ENCODE results near the gene RHOT2. TPM values are rescaled to one million over a fixed set of nuclear protein-coding genes. Genes with fewer than 3 reads are reported as not detected.
A peak's percentile ranks its signal among the peaks of the same experiment; 100 is the strongest.

Gene RHOT2
- total RNA-seq, 1 experiment from 2014 or later, result 66.2 TPM

DNA sequence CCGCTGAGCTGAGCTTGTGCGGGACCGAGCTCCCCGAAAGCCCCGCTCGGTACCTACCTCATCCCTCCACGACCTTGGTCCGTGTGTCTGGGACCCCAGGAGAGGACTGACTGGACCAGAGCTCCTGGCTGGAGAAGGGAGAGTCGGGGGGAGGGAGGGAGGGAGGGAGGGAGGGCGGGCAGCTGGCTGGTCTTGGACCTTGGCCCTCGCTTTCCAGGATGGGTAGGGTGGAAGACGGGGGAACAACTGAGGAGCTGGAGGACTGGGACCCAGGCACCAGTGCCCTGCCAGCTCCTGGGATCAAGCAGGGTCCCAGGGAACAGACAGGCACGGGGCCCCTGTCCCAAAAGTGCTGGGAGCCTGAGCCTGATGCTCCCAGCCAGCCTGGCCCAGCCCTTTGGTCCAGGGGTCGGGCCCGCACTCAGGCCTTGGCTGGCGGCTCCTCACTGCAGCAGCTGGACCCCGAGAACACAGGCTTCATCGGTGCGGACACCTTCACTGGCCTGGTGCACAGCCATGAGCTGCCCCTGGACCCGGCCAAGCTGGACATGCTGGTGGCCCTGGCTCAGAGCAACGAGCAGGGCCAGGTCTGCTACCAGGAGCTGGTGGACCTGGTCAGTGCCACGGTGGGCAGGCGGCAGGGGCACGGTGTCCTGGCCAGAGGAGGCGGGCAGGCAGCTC lies 8.1 kb downstream of the RHOT2 start:
- H3K9me3 ChIP-seq (replicated peaks), result no peaks in the 10 kb centered on the region
- H3K27me3 ChIP-seq, result no peaks in the 10 kb centered on the region
- DNase-seq, result no peak
- H3K4me1 ChIP-seq, result peaks cover 10% of the 10 kb centered on the region; the same call in 1 of the 2 replicates
- no peak overlapping the region for H3K27ac ChIP-seq
- H3K4me3 ChIP-seq, result no peak overlapping the region
- H3K36me3 ChIP-seq, result peaks cover 27% of the 10 kb centered on the region

DNA sequence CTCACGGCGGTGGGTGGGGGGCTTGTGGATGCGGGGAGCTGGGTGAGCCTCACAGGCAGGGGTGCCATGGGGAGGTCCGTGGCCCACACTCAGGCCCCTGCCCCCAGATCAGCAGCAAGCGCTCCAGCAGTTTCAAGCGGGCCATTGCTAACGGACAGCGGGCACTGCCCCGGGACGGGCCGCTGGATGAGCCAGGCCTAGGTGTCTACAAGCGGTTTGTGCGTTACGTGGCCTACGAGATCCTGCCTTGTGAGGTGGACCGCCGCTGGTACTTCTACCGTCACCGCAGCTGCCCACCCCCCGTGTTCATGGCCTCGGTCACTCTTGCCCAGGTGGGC lies 8.6 kb downstream of the RHOT2 start:
- peaks cover 13% of the 10 kb centered on the region for H3K4me1 ChIP-seq
- no peak overlapping the region for H3K27ac ChIP-seq
- no peak overlapping the region for H3K4me3 ChIP-seq
- peaks cover 28% of the 10 kb centered on the region for H3K36me3 ChIP-seq
- H3K27me3 ChIP-seq, result no peaks in the 10 kb centered on the region
- H3K9me3 ChIP-seq (replicated peaks), result no peaks in the 10 kb centered on the region
- DNase-seq, result no peak

DNA sequence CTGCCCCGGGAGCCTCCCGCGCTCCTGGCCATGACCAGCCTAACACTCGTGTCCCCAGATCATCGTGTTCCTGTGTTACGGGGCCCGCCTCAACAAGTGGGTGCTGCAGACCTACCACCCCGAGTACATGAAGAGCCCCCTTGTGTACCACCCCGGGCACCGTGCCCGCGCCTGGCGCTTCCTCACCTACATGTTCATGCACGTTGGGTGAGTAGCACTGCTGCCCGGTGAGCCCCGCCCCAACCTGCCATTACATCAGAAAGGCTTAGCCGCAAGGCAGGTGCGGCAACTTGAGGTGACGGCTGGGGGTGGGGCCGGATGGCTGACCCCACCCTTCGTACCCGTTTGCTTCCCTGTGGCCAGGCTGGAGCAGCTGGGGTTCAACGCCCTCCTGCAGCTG lies 9.0 kb downstream of the RHOT2 start:
- Histone ChIP-seq H3K27ac (no peak overlapping the region), H3K27me3 (no peaks in the 10 kb centered on the region), H3K9me3 (replicated peaks) (no peaks in the 10 kb centered on the region), H3K4me3 (no peak overlapping the region), H3K4me1 (peaks cover 17% of the 10 kb centered on the region), H3K36me3 (peaks cover 29% of the 10 kb centered on the region)
- DNase-seq, result no peak

DNA sequence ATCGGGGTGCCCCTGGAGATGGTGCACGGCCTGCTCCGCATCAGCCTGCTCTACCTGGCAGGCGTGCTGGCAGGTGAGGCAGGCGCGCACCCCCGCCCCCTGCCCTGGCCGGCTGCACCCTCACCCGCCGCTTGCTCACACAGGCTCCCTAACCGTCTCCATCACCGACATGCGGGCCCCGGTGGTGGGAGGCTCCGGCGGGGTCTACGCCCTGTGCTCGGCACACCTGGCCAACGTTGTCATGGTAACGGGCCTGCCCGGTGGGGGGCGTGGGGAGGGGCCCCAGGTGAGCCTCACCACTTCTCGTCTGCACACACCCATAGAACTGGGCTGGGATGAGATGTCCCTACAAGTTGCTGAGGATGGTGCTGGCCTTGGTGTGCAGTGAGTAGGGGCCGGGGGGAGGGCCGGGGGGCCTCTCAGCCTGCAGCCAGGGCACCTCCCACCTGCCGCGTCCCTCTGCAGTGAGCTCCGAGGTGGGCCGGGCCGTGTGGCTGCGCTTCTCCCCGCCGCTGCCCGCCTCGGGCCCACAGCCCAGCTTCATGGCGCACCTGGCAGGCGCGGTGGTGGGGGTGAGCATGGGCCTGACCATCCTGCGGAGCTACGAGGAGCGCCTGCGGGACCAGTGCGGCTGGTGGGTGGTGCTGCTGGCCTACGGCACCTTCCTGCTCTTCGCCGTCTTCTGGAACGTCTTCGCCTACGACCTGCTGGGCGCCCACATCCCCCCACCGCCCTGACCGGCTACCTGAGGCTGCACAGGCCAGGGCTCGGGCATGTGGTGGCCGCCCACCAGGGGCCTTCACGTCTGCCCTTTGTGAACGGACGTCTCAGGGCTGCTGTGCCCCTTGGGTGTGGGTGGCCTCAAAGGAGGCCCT lies 9.6 kb downstream of the RHOT2 start:
- no peak for DNase-seq
- Histone ChIP-seq H3K9me3 (replicated peaks) (no peaks in the 10 kb centered on the region), H3K27me3 (no peaks in the 10 kb centered on the region), H3K4me3 (no peak overlapping the region), H3K4me1 (peaks cover 20% of the 10 kb centered on the region), H3K36me3 (peaks cover 29% of the 10 kb centered on the region), H3K27ac (no peak overlapping the region)

DNA sequence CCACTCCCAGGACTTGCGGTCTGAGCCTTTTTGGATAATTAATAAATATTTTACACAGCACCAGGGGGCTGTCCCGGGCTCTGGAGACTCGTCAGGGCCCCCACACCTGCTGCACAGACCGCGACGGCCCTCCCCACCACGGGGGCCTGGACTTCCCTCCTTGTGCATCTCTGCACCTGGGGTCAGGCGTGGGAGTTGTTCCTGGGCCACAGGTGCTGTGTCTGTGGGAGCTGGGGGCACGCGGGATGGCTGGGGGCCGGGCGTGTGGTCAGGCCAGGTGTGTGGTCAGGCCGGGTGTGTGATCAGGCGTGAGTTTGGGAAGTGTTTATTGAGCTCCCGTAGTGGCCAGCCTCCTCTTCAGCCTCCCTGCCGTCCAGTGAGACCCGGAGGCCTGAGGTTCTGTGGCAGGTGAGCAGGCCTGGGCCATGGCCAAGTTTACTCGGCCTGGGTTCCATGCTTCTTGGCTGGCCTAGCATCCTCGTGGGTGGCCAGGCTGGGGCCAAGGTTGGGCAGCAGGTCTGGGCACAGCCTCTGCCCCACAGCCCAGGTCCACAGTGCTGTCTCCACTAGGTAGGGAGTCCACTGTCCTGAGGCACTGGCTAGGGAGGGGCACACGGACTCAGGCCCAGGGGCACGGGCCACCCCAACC lies 10.4 kb downstream of the RHOT2 start:
- no peak overlapping the region for H3K27ac ChIP-seq
- H3K36me3 ChIP-seq, result peaks cover 28% of the 10 kb centered on the region
- peak overlapping the region; percentile 65; the same call in 1 of the 2 replicates for H3K4me3 ChIP-seq
- no peak for DNase-seq
- peaks cover 20% of the 10 kb centered on the region for H3K4me1 ChIP-seq
- no peaks in the 10 kb centered on the region for H3K27me3 ChIP-seq
- H3K9me3 ChIP-seq (replicated peaks), result no peaks in the 10 kb centered on the region

DNA sequence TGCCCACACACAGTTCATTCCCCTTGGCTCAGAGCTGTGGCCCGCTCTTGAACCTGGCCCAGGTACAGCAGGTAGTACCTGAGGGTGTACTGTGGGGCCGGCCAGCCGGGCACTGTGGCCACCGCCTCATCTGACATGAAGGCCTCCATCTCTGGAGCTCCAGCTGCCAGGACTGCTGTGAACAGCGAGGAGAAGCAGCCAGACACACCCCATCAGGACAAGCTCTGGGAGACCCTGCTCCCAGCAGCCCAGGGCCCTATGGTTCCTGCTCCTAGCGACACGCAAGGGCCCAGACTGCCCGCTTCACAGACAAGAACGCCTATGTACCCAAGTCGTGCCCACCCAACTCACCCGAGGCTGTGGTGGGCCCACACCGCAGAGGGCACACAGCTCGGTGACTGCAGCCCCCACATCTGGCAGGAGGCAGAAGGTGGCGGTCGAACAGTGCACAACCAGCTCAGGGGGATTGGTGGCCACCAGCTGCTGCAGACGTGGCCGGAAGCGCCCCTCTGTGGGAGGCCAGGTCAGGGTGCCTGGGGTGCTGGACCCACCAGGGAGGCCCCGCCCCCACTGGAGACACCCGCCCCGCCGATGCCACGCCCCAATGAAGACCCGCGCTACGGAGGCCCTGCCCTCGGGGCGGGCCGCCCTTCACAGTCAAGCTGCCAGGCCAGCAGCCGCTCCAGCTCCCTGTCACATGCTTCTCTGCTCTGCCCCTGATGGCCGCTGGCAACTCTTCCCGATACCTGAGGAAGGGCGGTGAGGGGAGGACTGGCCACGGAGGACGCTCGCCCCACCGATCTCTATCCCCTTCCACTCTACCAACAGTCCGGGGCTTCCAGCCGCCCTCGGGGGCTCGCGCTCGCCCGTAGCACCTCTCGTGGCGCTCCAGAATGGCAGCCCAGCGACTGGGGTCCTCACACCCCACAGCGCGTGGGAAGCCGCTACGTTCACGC lies 11.2 kb downstream of the RHOT2 start:
- Histone ChIP-seq H3K9me3 (replicated peaks) (no peaks in the 10 kb centered on the region), H3K27me3 (no peaks in the 10 kb centered on the region), H3K4me3 (peak overlapping the region; percentile 65), H3K36me3 (peaks cover 20% of the 10 kb centered on the region), H3K4me1 (peaks cover 20% of the 10 kb centered on the region), H3K27ac (peak overlapping the region; percentile 82)
- peak; percentile 92 to 93 for DNase-seq

DNA sequence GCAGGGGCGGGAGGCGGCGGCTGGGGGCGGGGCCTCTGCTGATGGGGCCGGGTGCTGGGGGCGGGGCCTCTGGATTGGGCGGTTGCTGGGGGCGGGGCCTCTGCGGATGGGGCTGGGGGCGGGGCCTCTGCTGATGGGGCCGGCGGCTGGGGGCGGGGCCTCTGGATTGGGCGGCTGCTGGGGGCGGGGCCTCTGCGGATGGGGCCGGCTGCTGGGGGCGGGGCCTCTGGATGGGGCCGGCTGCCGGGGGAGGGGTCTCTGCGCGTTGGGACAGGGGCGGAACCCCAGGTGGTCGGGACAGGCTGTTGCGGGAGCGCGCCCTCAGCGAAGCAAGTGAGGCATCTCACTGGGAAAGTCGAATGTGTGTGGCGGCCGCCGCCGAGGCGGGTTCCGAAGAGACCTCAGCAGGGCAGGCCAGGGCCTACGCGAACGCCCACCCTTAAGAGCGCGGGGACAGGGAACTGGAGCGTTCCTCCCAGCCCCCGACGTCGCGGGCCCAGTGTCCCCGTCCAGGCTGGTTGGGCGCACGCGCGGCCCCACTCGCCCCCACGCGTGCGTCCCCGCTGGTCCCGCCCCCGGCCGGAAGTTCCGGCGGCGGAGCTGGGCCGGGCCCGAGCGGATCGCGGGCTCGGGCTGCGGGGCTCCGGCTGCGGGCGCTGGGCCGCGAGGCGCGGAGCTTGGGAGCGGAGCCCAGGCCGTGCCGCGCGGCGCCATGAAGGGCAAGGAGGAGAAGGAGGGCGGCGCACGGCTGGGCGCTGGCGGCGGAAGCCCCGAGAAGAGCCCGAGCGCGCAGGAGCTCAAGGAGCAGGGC lies 12.1 kb downstream of the RHOT2 start, which contains the start of gene STUB1:
TSS of gene STUB1 (plus strand) at position 597 of the 811 bp plus-strand sequence. CDS start at position 713, 116 bp downstream.
- Histone ChIP-seq H3K4me3 (peak within 1 kb of the TSS; percentile 69), H3K27ac (peak within 1 kb of the TSS; percentile 82), H3K27me3 (no peaks in the 10 kb centered on the region), H3K9me3 (replicated peaks) (no peaks in the 10 kb centered on the region), H3K36me3 (peaks cover 17% of the 10 kb centered on the region), H3K4me1 (peaks cover 20% of the 10 kb centered on the region)
- peak; percentile 92 to 93 for DNase-seq

DNA sequence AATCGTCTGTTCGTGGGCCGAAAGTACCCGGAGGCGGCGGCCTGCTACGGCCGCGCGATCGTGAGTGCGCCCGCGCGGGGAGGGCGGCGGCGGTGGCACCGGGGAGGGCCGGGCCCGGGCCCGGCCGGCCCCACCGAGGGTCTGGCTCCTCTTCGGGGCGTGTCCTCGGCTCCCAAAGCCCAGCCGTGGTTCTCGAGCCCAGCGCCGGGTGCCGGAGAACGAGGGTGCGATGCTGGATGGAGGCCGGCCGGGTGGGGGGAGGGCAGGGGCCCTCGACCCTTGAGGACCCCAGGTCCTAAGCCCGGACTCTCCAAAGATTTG lies 12.7 kb downstream of the RHOT2 start:
- H3K27ac ChIP-seq, result no peak overlapping the region
- peaks cover 20% of the 10 kb centered on the region for H3K4me1 ChIP-seq
- peaks cover 17% of the 10 kb centered on the region for H3K36me3 ChIP-seq
- H3K9me3 ChIP-seq (replicated peaks), result no peaks in the 10 kb centered on the region
- H3K27me3 ChIP-seq, result no peaks in the 10 kb centered on the region
- peak overlapping the region; percentile 69 for H3K4me3 ChIP-seq
- no peak for DNase-seq

DNA sequence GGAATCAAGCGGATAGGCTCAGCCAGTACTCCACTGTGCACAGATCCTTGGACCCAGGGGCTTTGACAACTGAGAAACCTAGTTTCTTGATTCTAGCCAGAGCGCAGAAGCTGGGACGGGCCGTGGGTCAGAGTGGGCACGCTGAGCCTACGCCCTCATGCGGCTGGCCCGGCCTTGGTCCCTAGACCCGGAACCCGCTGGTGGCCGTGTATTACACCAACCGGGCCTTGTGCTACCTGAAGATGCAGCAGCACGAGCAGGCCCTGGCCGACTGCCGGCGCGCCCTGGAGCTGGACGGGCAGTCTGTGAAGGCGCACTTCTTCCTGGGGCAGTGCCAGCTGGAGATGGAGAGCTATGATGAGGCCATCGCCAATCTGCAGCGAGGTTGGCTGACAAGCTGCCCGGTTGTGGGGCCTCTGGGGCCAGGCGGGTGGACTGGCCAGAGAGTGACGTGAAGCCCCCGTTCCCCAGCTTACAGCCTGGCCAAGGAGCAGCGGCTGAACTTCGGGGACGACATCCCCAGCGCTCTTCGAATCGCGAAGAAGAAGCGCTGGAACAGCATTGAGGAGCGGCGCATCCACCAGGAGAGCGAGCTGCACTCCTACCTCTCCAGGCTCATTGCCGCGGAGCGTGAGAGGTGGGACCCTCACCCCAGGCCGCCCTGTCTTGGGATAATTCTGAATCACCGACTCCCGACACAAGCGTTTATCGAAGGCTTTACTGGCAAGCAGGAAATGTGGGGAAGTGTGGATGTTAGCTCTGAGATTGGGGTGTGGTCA lies 13.2 kb downstream of the RHOT2 start:
- Histone ChIP-seq H3K4me1 (peaks cover 20% of the 10 kb centered on the region), H3K36me3 (peaks cover 20% of the 10 kb centered on the region), H3K27me3 (no peaks in the 10 kb centered on the region), H3K9me3 (replicated peaks) (no peaks in the 10 kb centered on the region), H3K4me3 (peak overlapping the region; percentile 69), H3K27ac (no peak overlapping the region)
- DNase-seq, result no peak

DNA sequence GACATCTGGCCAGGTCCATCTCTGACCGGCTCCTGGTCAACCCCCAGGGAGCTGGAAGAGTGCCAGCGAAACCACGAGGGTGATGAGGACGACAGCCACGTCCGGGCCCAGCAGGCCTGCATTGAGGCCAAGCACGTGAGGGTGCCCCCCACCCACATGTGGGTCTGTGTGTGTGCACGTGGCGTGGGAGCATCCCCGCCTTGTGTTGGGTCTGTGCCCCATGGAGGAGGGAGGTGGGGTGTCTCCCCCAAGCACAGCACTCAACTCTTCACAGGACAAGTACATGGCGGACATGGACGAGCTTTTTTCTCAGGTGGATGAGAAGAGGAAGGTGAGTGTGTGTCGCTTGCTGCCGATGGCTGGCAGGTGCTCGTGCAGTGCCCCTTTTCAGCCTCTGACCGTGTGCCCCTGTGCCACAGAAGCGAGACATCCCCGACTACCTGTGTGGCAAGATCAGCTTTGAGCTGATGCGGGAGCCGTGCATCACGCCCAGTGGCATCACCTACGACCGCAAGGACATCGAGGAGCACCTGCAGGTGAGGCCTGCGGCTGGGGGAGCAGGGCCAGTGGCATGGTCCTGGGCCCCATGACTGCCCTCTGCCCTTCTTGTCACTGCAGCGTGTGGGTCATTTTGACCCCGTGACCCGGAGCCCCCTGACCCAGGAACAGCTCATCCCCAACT lies 14.0 kb downstream of the RHOT2 start:
- H3K4me1 ChIP-seq, result peaks cover 20% of the 10 kb centered on the region
- H3K27ac ChIP-seq, result no peak overlapping the region
- H3K27me3 ChIP-seq, result no peaks in the 10 kb centered on the region
- H3K9me3 ChIP-seq (replicated peaks), result no peaks in the 10 kb centered on the region
- DNase-seq, result peak; percentile 52
- peak overlapping the region; percentile 69; the same call in 1 of the 2 replicates for H3K4me3 ChIP-seq
- H3K36me3 ChIP-seq, result peaks cover 20% of the 10 kb centered on the region

DNA sequence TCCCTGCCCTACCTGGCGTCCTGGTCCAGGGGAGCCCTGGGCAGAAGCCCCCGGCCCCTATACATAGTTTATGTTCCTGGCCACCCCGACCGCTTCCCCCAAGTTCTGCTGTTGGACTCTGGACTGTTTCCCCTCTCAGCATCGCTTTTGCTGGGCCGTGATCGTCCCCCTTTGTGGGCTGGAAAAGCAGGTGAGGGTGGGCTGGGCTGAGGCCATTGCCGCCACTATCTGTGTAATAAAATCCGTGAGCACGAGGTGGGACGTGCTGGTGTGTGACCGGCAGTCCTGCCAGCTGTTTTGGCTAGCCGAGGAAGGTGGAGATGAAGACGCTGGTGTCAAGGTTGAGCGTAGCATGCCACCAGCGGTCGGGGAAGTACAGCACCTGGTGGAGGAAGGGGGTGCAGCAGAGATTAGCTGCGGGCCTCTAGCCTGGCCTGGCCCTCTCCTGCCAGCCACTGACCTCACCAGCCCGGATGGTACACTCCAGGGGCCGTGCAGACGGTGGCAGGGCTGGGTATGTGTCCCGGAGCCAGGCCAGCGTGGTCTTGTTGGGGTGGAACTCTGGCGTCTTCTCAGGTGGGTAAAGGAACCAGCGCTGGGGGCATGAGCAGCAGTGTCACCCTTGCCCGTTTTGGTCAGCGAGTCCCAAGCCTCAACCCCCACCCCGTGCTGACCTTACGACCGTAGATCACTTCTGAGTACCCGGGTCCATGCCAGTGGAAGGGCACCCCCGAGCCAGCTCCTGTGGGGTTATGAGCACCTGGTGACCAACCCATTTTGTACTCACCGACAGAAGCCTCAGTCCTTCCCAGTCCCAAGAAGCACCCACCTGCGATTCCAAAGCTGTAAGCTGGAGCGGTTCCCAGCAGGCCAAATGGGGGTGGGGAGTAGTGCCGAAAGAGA lies 14.8 kb downstream of the RHOT2 start:
- peaks cover 20% of the 10 kb centered on the region for H3K4me1 ChIP-seq
- no peak overlapping the region; the same call in 1 of the 2 replicates for H3K4me3 ChIP-seq
- H3K27ac ChIP-seq, result no peak overlapping the region
- no peaks in the 10 kb centered on the region for H3K9me3 ChIP-seq (replicated peaks)
- DNase-seq, result no peak
- H3K27me3 ChIP-seq, result no peaks in the 10 kb centered on the region
- peaks cover 20% of the 10 kb centered on the region for H3K36me3 ChIP-seq
